Measurements from ENCODE around the gene FAM25G.
"Not testable (repeated sequence)": the region's sequence is repeated elsewhere in the genome, so short reads cannot be mapped to it uniquely, and the experiment has no call there.

DNA sequence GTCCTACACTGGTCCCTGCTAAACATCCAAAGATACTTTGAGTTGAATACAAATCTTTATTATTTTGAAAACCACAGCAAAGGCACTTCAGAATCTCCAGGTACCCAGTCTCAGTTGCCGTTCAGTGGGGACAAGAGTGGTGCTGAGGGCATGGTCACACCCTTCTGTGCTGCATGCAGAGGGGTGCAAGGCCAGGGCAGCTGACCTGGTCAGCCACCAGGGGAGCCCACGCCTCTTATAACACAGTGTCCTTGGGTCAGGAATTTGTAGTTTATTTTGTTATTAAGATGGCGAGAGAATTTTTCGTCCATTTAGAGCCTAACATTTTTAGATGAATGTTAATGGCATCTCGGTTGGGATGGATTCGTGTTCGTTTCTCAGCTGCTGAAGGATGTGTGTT, 23.5 kb downstream of the FAM25G start:
- TF ChIP-seq POLR2AphosphoS5 (IDR thresholded peaks at IDR 0.05; ENCODE audit: low read depth, low read length); YY1 (IDR thresholded peaks at IDR 0.05; ENCODE audit: extremely low read depth, insufficient replicate concordance, low read depth, low read length); MAX (IDR thresholded peaks at IDR 0.05); EZH2 (IDR thresholded peaks at IDR 0.05); POLR2A (IDR thresholded peaks at IDR 0.05; ENCODE audit: borderline replicate concordance, extremely low read depth, insufficient read depth, insufficient read length): not testable (repeated sequence)
- TF ChIP-seq, protein P1, sequence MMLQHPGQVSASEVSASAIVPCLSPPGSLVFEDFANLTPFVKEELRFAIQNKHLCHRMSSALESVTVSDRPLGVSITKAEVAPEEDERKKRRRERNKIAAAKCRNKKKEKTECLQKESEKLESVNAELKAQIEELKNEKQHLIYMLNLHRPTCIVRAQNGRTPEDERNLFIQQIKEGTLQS (IDR thresholded peaks at IDR 0.05): not testable (repeated sequence)
- TF ChIP-seq, protein P2, sequence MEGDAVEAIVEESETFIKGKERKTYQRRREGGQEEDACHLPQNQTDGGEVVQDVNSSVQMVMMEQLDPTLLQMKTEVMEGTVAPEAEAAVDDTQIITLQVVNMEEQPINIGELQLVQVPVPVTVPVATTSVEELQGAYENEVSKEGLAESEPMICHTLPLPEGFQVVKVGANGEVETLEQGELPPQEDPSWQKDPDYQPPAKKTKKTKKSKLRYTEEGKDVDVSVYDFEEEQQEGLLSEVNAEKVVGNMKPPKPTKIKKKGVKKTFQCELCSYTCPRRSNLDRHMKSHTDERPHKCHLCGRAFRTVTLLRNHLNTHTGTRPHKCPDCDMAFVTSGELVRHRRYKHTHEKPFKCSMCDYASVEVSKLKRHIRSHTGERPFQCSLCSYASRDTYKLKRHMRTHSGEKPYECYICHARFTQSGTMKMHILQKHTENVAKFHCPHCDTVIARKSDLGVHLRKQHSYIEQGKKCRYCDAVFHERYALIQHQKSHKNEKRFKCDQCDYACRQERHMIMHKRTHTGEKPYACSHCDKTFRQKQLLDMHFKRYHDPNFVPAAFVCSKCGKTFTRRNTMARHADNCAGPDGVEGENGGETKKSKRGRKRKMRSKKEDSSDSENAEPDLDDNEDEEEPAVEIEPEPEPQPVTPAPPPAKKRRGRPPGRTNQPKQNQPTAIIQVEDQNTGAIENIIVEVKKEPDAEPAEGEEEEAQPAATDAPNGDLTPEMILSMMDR (IDR thresholded peaks at IDR 0.05 in 2 of 3, conservative IDR thresholded peaks at IDR 0.05 in 1 of 3; ENCODE audit: borderline replicate concordance in 1 of 3, insufficient read depth in 1 of 3, low read depth in 2 of 3, low read length in 2 of 3): not testable (repeated sequence)
- TF ChIP-seq, protein P3, sequence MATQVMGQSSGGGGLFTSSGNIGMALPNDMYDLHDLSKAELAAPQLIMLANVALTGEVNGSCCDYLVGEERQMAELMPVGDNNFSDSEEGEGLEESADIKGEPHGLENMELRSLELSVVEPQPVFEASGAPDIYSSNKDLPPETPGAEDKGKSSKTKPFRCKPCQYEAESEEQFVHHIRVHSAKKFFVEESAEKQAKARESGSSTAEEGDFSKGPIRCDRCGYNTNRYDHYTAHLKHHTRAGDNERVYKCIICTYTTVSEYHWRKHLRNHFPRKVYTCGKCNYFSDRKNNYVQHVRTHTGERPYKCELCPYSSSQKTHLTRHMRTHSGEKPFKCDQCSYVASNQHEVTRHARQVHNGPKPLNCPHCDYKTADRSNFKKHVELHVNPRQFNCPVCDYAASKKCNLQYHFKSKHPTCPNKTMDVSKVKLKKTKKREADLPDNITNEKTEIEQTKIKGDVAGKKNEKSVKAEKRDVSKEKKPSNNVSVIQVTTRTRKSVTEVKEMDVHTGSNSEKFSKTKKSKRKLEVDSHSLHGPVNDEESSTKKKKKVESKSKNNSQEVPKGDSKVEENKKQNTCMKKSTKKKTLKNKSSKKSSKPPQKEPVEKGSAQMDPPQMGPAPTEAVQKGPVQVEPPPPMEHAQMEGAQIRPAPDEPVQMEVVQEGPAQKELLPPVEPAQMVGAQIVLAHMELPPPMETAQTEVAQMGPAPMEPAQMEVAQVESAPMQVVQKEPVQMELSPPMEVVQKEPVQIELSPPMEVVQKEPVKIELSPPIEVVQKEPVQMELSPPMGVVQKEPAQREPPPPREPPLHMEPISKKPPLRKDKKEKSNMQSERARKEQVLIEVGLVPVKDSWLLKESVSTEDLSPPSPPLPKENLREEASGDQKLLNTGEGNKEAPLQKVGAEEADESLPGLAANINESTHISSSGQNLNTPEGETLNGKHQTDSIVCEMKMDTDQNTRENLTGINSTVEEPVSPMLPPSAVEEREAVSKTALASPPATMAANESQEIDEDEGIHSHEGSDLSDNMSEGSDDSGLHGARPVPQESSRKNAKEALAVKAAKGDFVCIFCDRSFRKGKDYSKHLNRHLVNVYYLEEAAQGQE (IDR thresholded peaks at IDR 0.05; ENCODE audit: low read depth): not testable (repeated sequence)
